HUES64 (cell line): ENCODE results near the gene CROCC2.
A peak's percentile ranks its signal among the peaks of the same experiment; 100 is the strongest.

Source experiments
- H3K27ac ChIP-seq: 2 replicates; pipeline ENCODE4 v1.7.0; 2013; ENCODE audit warnings: low read depth, low read length, inconsistent platforms
- H3K27me3 ChIP-seq: 2 replicates; pipeline ENCODE4 v1.6.1; 2013; ENCODE audit warnings: mild to moderate bottlenecking, low read length; ENCODE audit not compliant: insufficient read depth
- H3K36me3 ChIP-seq: 2 replicates; pipeline ENCODE4 v1.6.1; 2013; ENCODE audit warnings: mild to moderate bottlenecking, low read length; ENCODE audit not compliant: insufficient read depth
- H3K4me1 ChIP-seq: 2 replicates; pipeline ENCODE4 v1.6.1; 2013; ENCODE audit warnings: mild to moderate bottlenecking, low read length, moderate library complexity; ENCODE audit not compliant: insufficient read depth
- H3K4me3 ChIP-seq: 2 replicates; pipeline ENCODE4 v1.5.1; 2013; ENCODE audit warnings: mild to moderate bottlenecking, low read length, moderate library complexity
- H3K9ac ChIP-seq: 2 replicates; pipeline ENCODE4 v1.6.1; 2013; ENCODE audit warnings: mild to moderate bottlenecking, low read depth, low read length
- H3K9me3 ChIP-seq: 2 replicates; pipeline ENCODE4 v1.6.1; 2013; ENCODE audit warnings: low read depth, low read length; ENCODE audit not compliant: insufficient read depth
- WGBS: fragments of 150-250, 120-280 bp; methylation state at CpG from one replicate; pipeline ENCODE4 v1.1.7; 2013; ENCODE audit warnings: missing lambda C conversion rate; 5-methylcytosine and 5-hydroxymethylcytosine counted together

CROCC2 gene

GRCh38 chr2:240957656-240958365 is 51.7 kb downstream of the CROCC2 start:
- 90% methylated on average over 17 of the region's 17 CpGs for WGBS
- no peak overlapping the region for H3K4me3 ChIP-seq
- H3K4me1 ChIP-seq = peaks cover 12% of the 10 kb centered on the region
- no peak overlapping the region for H3K9ac ChIP-seq
- no peak overlapping the region for H3K27ac ChIP-seq
- H3K27me3 ChIP-seq = no peaks in the 10 kb centered on the region; the same call in 1 of the 2 replicates
- H3K36me3 ChIP-seq = no peaks in the 10 kb centered on the region
- H3K9me3 ChIP-seq = no peaks in the 10 kb centered on the region

GRCh38 chr2:240958366-240959213 is 52.5 kb downstream of the CROCC2 start:
- Histone ChIP-seq H3K36me3 (no peaks in the 10 kb centered on the region), H3K27ac (no peak overlapping the region), H3K4me3 (no peak overlapping the region), H3K27me3 (no peaks in the 10 kb centered on the region; the same call in 1 of the 2 replicates), H3K4me1 (peaks cover 12% of the 10 kb centered on the region), H3K9me3 (no peaks in the 10 kb centered on the region), H3K9ac (no peak overlapping the region)
- WGBS = 93% methylated on average over 19 of the region's 19 CpGs

DNA sequence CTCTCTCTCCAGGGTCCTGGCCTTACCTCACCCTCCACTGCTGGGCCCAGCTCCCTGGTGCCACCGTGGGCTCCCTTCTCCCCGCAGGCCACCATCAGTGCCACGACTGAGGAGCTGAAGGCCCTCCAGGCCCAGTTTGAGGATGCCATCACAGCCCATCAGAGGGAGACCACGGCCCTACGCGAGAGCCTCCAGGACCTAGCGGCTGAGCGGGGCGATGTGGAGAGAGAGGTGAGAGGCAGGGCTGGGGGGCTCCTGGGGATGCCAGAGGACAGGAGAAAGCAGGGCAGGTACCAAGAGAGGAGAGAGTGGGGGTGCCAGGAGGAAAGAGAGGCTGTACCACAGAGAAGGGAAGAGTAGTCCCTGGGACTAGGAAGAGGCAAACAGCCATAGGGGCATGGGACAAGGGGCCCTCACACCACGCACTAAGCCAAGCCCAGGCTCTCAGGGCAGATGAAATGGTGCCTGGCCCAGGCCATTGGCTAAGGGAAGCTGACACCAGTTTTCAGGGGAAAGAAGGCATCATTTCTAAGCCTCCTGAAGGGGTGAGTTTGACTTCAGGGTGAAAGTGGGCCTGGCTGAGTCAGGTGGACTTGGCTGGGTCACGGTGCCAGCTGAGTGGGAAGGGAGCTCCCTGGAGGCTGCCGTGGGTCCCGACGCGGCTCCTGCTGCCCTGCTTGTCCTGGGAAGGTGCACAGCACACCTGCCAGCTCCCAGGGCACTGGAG is 53.2 kb downstream of the CROCC2 start:
- Histone ChIP-seq H3K9me3 (no peaks in the 10 kb centered on the region), H3K27ac (no peak overlapping the region), H3K4me1 (peaks cover 9% of the 10 kb centered on the region), H3K4me3 (no peak overlapping the region), H3K27me3 (no peaks in the 10 kb centered on the region; the same call in 1 of the 2 replicates), H3K36me3 (no peaks in the 10 kb centered on the region), H3K9ac (no peak overlapping the region)
- 95% methylated on average over 15 of the region's 15 CpGs for WGBS

DNA sequence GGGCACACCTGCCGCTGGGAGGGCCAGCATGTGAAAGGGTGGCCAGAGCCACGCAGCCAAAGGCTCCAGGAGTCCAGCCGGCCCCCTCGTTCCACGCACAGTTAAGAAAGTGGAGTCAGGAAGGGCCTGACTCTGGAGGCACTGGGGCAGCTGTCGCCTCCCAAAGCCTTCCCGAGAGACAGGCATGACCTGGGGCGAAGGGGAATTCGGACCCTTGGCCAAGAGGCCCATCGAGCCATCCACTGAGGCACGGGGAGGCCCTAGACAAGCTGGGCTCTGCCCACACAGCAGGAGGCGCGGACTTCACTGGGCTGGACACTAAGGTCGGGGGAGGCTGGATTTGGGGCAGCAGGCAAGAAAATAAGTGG is 53.8 kb downstream of the CROCC2 start:
- Histone ChIP-seq H3K9me3 (no peaks in the 10 kb centered on the region), H3K4me3 (no peak overlapping the region), H3K9ac (no peak overlapping the region), H3K36me3 (no peaks in the 10 kb centered on the region), H3K27me3 (no peaks in the 10 kb centered on the region; the same call in 1 of the 2 replicates), H3K4me1 (peaks cover 4% of the 10 kb centered on the region), H3K27ac (no peak overlapping the region)
- 92% methylated on average over 14 of the region's 14 CpGs for WGBS

GRCh38 chr2:240960309-240960970 is 54.3 kb downstream of the CROCC2 start:
- Histone ChIP-seq H3K4me3 (no peak overlapping the region), H3K4me1 (no peaks in the 10 kb centered on the region; the same call in 1 of the 2 replicates), H3K9ac (no peak overlapping the region), H3K9me3 (no peaks in the 10 kb centered on the region), H3K27me3 (no peaks in the 10 kb centered on the region; the same call in 1 of the 2 replicates), H3K27ac (no peak overlapping the region), H3K36me3 (no peaks in the 10 kb centered on the region)
- WGBS = 79% methylated on average over 28 of the region's 28 CpGs

GRCh38 chr2:240960971-240961876 is 55.1 kb downstream of the CROCC2 start:
- no peaks in the 10 kb centered on the region; the same call in 1 of the 2 replicates for H3K27me3 ChIP-seq
- 91% methylated on average over 27 of the region's 27 CpGs for WGBS
- H3K4me1 ChIP-seq = no peaks in the 10 kb centered on the region; the same call in 1 of the 2 replicates
- no peak overlapping the region for H3K9ac ChIP-seq
- no peak overlapping the region for H3K27ac ChIP-seq
- no peaks in the 10 kb centered on the region for H3K36me3 ChIP-seq
- no peak overlapping the region for H3K4me3 ChIP-seq
- no peaks in the 10 kb centered on the region for H3K9me3 ChIP-seq

DNA sequence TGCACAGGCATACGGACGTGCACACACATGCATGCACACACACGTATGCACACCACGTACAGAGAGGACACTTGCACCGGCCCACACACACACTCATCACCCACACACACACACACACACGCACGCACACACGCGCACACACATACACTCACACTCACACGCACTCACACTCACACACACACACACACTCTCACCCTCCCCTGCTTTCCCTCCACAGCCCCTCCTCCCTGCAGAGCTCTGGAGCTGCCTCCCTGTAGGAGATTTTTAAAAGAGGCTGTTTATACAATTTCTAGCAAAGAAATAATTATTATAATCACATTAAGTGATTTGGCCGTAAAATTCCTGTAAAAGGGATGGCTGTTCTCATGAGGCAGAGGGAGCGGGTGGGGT is 55.8 kb downstream of the CROCC2 start:
- 81% methylated on average over 12 of the region's 12 CpGs for WGBS
- no peaks in the 10 kb centered on the region; the same call in 1 of the 2 replicates for H3K4me1 ChIP-seq
- no peak overlapping the region for H3K9ac ChIP-seq
- no peak overlapping the region; the same call in 1 of the 2 replicates for H3K27ac ChIP-seq
- H3K4me3 ChIP-seq = no peak overlapping the region
- no peaks in the 10 kb centered on the region for H3K9me3 ChIP-seq
- H3K27me3 ChIP-seq = no peaks in the 10 kb centered on the region; the same call in 1 of the 2 replicates
- no peaks in the 10 kb centered on the region for H3K36me3 ChIP-seq

DNA sequence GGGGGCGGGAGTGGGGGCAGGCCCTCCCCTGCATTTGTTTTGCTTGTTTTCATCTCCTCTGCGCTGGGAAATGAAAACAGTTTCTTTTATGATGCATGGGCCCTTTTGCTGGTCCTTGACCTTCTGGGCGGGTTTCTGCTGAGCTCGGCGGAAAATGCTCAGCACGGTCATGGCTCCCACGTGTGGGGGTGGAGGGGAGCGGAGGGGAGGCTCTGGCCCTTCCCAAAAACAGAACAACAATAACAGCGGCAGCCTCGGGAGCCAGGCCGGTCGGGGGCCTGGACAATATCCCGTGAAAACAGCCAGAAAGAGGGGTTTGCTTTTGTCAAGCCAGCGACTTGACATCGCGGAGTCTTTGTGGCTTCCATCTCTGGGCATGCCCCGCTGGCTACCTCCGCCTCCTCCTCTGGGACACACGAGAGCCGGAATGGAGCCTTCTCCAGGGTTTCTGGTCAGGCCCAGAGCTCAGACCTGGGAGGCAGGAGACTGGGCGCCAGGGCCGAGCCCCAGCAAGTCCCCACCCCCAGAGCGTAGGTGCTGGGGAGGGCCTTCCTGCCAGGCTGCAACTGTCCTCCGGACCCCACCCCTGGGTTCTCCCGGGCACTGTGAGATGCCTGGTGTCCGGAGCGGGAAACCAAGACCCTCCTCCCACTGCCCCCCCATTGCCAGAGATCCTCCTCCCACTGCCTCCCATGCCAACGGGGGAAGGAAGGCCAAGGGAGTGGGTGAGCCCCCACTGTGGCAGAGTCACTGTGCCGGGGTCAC is 56.3 kb downstream of the CROCC2 start:
- H3K4me1 ChIP-seq = no peaks in the 10 kb centered on the region; the same call in 1 of the 2 replicates
- H3K9me3 ChIP-seq = no peaks in the 10 kb centered on the region
- no peak overlapping the region for H3K9ac ChIP-seq
- H3K36me3 ChIP-seq = no peaks in the 10 kb centered on the region
- H3K27me3 ChIP-seq = no peaks in the 10 kb centered on the region; the same call in 1 of the 2 replicates
- WGBS = 51% methylated on average over 28 of the region's 29 CpGs
- H3K4me3 ChIP-seq = no peak overlapping the region
- H3K27ac ChIP-seq = peak overlapping the region; percentile 58; the same call in 1 of the 2 replicates

DNA sequence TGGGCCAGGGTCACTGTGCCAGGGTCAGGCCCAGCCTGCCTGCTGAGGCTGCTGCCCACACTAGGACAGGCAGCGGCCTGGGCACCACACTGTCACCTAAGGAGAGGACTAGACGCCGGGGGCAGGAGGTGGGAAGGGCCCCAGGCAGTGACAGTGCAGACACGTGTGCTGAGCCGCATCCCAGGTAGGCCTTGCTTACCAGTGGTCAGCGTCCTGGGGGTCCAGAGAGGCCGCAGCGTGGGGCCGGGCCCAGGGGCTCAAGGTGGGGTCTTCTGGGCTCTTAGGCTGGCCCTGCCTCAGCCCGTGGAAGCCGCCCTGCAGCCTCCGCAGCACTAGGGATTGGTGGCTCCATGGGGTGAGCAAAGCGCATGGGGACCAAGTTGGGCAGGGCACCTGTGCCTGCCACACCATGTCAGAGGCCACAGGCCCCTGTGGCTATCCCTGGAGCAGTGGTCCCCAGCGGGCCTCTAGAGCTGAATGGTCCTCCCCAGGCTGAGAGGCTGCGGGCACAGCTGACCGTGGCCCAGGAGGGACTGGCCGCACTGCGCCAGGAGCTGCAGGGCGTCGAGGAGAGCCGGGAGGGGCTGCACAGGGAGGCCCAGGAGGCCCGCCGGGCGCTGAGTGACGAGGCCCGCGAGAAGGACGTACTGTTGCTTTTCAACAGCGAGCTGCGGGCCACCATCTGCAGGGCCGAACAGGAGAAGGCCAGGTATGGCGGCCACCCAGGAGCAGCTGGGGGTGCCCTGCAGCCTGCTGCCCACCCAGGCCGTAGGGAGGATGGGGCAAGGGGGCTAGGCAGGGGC is 57.1 kb downstream of the CROCC2 start:
- Histone ChIP-seq H3K27me3 (no peaks in the 10 kb centered on the region; the same call in 1 of the 2 replicates), H3K4me1 (no peaks in the 10 kb centered on the region; the same call in 1 of the 2 replicates), H3K9ac (no peak overlapping the region), H3K27ac (peak overlapping the region; percentile 58; the same call in 1 of the 2 replicates), H3K36me3 (no peaks in the 10 kb centered on the region), H3K9me3 (no peaks in the 10 kb centered on the region), H3K4me3 (no peak overlapping the region)
- WGBS = 95% methylated on average over 33 of the region's 33 CpGs
